Breast epithelium (tissue), 3 donors: ENCODE data around the gene FAM9C.

Experiments used
- POLR2A ChIP-seq: fragments of 450-650 bp; IDR thresholded peaks from one replicate; pipeline ENCODE4 v1.6.1; 2016; ENCODE audit warnings: antibody characterized with exemption, mild to moderate bottlenecking, moderate library complexity
- POLR2AphosphoS5 ChIP-seq, 3 donors: sonication (generic); formaldehyde crosslinking; IDR thresholded peaks; one replicate each; pipeline ENCODE4 v1.6.1; 2017; ENCODE audit warnings: antibody characterized with exemption in 3 of 3
- TF ChIP-seq, protein P1 (sequence below), 3 donors: fragments of 450-650 bp; IDR thresholded peaks; one replicate each; pipeline ENCODE4 v1.5.1; 2016 to 2017; ENCODE audit warnings: antibody characterized with exemption in 3 of 3, mild to moderate bottlenecking in 3 of 3, moderate library complexity in 3 of 3

DNA sequence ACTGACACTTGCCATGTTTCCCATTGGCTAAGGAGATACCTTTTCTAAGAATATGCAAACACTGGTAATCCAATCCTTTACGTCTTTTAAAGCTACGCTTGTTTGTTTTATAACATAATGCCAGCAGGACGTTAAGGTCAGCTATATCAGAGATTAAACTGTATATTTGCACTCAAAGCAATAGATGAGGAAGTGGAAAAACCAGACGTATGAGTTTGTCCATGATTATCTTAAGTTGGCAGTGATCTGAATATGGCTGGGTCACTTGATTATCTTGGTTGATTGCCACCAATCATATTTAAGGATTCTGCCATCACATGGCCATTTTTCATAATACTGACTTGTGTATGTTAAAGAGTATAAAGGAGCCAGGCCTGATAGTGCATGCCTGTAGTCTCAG, 50.1 kb downstream of the FAM9C start:
- TF ChIP-seq, protein P1, sequence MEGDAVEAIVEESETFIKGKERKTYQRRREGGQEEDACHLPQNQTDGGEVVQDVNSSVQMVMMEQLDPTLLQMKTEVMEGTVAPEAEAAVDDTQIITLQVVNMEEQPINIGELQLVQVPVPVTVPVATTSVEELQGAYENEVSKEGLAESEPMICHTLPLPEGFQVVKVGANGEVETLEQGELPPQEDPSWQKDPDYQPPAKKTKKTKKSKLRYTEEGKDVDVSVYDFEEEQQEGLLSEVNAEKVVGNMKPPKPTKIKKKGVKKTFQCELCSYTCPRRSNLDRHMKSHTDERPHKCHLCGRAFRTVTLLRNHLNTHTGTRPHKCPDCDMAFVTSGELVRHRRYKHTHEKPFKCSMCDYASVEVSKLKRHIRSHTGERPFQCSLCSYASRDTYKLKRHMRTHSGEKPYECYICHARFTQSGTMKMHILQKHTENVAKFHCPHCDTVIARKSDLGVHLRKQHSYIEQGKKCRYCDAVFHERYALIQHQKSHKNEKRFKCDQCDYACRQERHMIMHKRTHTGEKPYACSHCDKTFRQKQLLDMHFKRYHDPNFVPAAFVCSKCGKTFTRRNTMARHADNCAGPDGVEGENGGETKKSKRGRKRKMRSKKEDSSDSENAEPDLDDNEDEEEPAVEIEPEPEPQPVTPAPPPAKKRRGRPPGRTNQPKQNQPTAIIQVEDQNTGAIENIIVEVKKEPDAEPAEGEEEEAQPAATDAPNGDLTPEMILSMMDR (IDR thresholded peaks at IDR 0.05): no peak
- TF ChIP-seq POLR2AphosphoS5 (IDR thresholded peaks at IDR 0.05): no peak
- no peak for TF ChIP-seq POLR2A
